GM12878 (cell line): ENCODE measurements around the gene DNAH17.

Experiments used
- EED ChIP-seq: sonication (generic); IDR thresholded peaks from 2 replicates; pipeline ENCODE4 v1.6.1; 2016; ENCODE audit warnings: antibody characterized with exemption, low read depth
- KAT2A ChIP-seq: conservative IDR thresholded peaks from 2 replicates; pipeline ENCODE4 v1.6.1; 2011; ENCODE audit warnings: low read depth, low read length; ENCODE audit not compliant: control insufficient read depth
- MTA3 ChIP-seq: IDR thresholded peaks from 2 replicates; pipeline ENCODE4 v1.6.1; 2012; ENCODE audit warnings: low read length, inconsistent platforms, borderline replicate concordance
- POLR2AphosphoS2 ChIP-seq: IDR thresholded peaks from 2 replicates; pipeline ENCODE4 v1.6.1; 2011; ENCODE audit warnings: low read depth, mild to moderate bottlenecking, low read length, improper control_type of control experiment, moderate library complexity
- POLR2AphosphoS5 ChIP-seq: IDR thresholded peaks from 2 replicates; pipeline ENCODE4 v1.6.1; 2011; ENCODE audit warnings: mild to moderate bottlenecking, low read length, inconsistent platforms
- SIN3A ChIP-seq: IDR thresholded peaks from 2 replicates; pipeline ENCODE4 v1.6.1; 2012; ENCODE audit warnings: low read depth, low read length, improper control_type of control experiment
- ZNF274 ChIP-seq: IDR thresholded peaks from one replicate; pipeline ENCODE4 v1.8.0; 2011; ENCODE audit not compliant: insufficient read length, insufficient read depth
- TF ChIP-seq, protein P1 (sequence below), 3 experiments: IDR thresholded peaks in 2 of 3; conservative IDR thresholded peaks in 1 of 3; 2 replicates each; pipeline ENCODE4 v1.5.1; 2011; ENCODE audit warnings: low read depth in 3 of 3, low read length in 3 of 3, mild to moderate bottlenecking in 3 of 3, control low read depth in 2 of 3, moderate library complexity in 2 of 3, inconsistent platforms in 1 of 3, mixed read lengths in 1 of 3; ENCODE audit not compliant: control insufficient read depth in 2 of 3, insufficient read depth in 1 of 3; ENCODE audit errors: extremely low read depth in 1 of 3

DNA sequence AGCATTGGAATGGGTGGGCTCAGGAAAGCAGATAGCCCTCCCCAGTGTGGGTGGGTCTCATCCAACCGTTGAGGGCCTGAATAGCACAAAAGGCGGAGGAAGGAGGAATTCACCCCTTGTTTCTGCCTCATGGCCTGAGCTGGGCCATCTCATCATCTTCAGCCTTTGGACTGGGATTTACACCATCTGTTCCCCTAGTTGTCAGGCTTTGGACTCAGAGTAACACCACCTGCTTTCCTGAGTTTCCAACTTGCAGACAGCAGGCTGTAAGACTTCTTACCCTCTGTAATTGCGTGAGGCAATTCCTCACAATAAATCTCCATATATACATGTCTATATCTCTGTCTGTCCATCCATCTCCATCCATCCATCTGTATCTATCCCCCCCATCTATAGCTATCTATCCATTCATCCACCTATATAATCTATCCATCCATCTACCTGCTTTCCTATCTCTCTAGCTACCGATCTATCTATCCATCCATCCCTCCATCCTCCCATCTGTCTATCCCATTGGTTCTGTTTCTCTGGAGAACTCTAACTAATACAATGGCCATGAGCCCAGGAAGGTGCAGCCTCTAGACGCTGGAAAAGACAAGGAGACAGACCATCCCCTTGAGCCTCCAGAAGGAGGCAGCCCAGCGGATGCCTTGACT lies 21.3 kb downstream of the DNAH17 start:
- TF ChIP-seq POLR2AphosphoS2 (no peak), ZNF274 (no peak), SIN3A (no peak), EED (no peak), MTA3 (no peak), KAT2A (no peak), POLR2AphosphoS5 (no peak)
- TF ChIP-seq, protein P1, sequence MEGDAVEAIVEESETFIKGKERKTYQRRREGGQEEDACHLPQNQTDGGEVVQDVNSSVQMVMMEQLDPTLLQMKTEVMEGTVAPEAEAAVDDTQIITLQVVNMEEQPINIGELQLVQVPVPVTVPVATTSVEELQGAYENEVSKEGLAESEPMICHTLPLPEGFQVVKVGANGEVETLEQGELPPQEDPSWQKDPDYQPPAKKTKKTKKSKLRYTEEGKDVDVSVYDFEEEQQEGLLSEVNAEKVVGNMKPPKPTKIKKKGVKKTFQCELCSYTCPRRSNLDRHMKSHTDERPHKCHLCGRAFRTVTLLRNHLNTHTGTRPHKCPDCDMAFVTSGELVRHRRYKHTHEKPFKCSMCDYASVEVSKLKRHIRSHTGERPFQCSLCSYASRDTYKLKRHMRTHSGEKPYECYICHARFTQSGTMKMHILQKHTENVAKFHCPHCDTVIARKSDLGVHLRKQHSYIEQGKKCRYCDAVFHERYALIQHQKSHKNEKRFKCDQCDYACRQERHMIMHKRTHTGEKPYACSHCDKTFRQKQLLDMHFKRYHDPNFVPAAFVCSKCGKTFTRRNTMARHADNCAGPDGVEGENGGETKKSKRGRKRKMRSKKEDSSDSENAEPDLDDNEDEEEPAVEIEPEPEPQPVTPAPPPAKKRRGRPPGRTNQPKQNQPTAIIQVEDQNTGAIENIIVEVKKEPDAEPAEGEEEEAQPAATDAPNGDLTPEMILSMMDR (IDR thresholded peaks at IDR 0.05 in 2 of 3, conservative IDR thresholded peaks at IDR 0.05 in 1 of 3; ENCODE audit: control insufficient read depth in 2 of 3, extremely low read depth in 1 of 3, insufficient read depth in 1 of 3, low read depth in 3 of 3, low read length in 3 of 3), result no peak
